ENCODE data around the gene TM4SF5. TPM values are rescaled to one million over a fixed set of nuclear protein-coding genes. Genes with fewer than 3 reads are reported as not detected.
A peak's percentile ranks its signal among the peaks of the same experiment; 100 is the strongest.

The TM4SF5 gene
- total and polyA plus RNA-seq, 10 of the 15 experiments (the other 5 are each of a cell fraction or from before 2014, with no cell fraction given), result 0.40 TPM; not detected in 9

DNA sequence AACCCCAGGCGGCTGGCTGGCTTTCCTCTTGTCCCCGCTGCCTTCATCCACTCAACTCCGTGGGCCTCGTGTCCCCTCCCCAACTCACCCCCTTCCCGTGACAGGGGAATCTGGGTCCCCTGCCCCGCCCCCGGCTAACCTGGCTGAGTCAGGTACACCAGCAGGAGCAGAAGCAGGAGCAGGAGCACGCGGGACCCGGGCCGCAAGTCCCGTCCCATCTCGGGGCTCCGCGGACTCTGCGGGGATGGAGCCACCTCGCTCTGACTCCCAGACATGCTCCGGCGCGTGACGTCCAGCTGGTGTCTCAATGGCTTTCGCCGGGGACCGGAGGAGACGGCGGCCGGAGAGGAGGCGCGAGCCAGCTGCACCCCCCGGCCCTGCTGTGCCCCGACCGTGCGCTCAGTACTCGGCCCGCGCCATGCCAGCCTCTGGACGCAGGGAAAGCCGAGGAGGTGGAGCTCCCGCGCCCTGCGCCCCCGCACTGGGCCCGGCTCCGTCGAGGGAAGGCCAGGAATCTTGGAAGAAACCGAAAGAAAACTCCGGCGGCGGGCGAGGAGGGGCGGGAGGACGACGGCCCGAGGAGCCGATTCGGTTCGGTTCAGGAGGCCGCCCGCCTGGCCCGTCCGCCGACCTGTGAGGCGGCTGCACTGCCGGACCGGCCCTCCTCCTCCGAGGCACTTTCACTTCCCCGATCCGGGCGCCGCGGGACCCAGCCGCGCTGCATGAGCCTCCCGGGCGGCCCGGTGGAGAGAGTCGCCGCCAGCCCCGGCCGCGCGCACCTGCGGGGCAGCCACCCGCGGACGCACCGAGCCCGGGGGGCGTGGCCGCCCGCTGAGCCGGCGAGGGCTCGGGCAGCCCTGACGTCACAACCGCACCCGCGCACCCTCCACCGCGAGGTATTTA, 32.3 kb upstream of the TM4SF5 start, which contains the start of the genes CXCL16 and ZMYND15 (continued):
- TF ChIP-seq WRNIP1 (IDR thresholded peaks at IDR 0.05; ENCODE audit: borderline replicate concordance, low read depth, low read length) (no peak), MXI1 (IDR thresholded peaks at IDR 0.05; ENCODE audit: low read depth, low read length) (no peak), IKZF1 (conservative IDR thresholded peaks at IDR 0.05) (peak; percentile 81), EGR1 (IDR thresholded peaks at IDR 0.05; ENCODE audit: borderline replicate concordance in 1 of 2, low read depth in 2 of 2, low read length in 2 of 2) (peak in 1 of 2 experiments; percentile 49; a peak in 1 of 3 replicates), IKZF2 (IDR thresholded peaks at IDR 0.05) (no peak), LARP7 (IDR thresholded peaks at IDR 0.05) (peak; percentile 63; the same call in 1 of the 2 replicates), BHLHE40 (IDR thresholded peaks at IDR 0.05; ENCODE audit: borderline replicate concordance in 1 of 2, low read depth in 2 of 2, low read length in 1 of 2) (peak in 1 of 2 experiments; percentile 43; a peak in 2 of 4 replicates), EP300 (IDR thresholded peaks at IDR 0.05; ENCODE audit: borderline replicate concordance in 1 of 2, control insufficient read depth in 1 of 2, low read depth in 2 of 2, low read length in 2 of 2) (no peak), TCF3 (IDR thresholded peaks at IDR 0.05; ENCODE audit: borderline replicate concordance, insufficient read depth, low read depth, low read length) (0 out of 2 replicates have a peak, but pooled peaks have one; percentile 14), SPI1 (IDR thresholded peaks at IDR 0.05; ENCODE audit: borderline replicate concordance, insufficient read depth, low read depth, low read length) (peak; percentile 69), DPF2 (IDR thresholded peaks at IDR 0.05) (peak; percentile 80), CHD2 (IDR thresholded peaks at IDR 0.05; ENCODE audit: borderline replicate concordance, low read depth, low read length) (no peak)
- TF ChIP-seq, protein P1, sequence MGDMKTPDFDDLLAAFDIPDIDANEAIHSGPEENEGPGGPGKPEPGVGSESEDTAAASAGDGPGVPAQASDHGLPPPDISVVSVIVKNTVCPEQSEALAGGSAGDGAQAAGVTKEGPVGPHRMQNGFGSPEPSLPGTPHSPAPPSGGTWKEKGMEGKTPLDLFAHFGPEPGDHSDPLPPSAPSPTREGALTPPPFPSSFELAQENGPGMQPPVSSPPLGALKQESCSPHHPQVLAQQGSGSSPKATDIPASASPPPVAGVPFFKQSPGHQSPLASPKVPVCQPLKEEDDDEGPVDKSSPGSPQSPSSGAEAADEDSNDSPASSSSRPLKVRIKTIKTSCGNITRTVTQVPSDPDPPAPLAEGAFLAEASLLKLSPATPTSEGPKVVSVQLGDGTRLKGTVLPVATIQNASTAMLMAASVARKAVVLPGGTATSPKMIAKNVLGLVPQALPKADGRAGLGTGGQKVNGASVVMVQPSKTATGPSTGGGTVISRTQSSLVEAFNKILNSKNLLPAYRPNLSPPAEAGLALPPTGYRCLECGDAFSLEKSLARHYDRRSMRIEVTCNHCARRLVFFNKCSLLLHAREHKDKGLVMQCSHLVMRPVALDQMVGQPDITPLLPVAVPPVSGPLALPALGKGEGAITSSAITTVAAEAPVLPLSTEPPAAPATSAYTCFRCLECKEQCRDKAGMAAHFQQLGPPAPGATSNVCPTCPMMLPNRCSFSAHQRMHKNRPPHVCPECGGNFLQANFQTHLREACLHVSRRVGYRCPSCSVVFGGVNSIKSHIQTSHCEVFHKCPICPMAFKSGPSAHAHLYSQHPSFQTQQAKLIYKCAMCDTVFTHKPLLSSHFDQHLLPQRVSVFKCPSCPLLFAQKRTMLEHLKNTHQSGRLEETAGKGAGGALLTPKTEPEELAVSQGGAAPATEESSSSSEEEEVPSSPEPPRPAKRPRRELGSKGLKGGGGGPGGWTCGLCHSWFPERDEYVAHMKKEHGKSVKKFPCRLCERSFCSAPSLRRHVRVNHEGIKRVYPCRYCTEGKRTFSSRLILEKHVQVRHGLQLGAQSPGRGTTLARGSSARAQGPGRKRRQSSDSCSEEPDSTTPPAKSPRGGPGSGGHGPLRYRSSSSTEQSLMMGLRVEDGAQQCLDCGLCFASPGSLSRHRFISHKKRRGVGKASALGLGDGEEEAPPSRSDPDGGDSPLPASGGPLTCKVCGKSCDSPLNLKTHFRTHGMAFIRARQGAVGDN (IDR thresholded peaks at IDR 0.05), result no peak
- TF ChIP-seq, protein P2, sequence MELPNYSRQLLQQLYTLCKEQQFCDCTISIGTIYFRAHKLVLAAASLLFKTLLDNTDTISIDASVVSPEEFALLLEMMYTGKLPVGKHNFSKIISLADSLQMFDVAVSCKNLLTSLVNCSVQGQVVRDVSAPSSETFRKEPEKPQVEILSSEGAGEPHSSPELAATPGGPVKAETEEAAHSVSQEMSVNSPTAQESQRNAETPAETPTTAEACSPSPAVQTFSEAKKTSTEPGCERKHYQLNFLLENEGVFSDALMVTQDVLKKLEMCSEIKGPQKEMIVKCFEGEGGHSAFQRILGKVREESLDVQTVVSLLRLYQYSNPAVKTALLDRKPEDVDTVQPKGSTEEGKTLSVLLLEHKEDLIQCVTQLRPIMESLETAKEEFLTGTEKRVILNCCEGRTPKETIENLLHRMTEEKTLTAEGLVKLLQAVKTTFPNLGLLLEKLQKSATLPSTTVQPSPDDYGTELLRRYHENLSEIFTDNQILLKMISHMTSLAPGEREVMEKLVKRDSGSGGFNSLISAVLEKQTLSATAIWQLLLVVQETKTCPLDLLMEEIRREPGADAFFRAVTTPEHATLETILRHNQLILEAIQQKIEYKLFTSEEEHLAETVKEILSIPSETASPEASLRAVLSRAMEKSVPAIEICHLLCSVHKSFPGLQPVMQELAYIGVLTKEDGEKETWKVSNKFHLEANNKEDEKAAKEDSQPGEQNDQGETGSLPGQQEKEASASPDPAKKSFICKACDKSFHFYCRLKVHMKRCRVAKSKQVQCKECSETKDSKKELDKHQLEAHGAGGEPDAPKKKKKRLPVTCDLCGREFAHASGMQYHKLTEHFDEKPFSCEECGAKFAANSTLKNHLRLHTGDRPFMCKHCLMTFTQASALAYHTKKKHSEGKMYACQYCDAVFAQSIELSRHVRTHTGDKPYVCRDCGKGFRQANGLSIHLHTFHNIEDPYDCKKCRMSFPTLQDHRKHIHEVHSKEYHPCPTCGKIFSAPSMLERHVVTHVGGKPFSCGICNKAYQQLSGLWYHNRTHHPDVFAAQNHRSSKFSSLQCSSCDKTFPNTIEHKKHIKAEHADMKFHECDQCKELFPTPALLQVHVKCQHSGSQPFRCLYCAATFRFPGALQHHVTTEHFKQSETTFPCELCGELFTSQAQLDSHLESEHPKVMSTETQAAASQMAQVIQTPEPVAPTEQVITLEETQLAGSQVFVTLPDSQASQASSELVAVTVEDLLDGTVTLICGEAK (IDR thresholded peaks at IDR 0.05; ENCODE audit: borderline replicate concordance), result no peak
- TF ChIP-seq, protein P3, sequence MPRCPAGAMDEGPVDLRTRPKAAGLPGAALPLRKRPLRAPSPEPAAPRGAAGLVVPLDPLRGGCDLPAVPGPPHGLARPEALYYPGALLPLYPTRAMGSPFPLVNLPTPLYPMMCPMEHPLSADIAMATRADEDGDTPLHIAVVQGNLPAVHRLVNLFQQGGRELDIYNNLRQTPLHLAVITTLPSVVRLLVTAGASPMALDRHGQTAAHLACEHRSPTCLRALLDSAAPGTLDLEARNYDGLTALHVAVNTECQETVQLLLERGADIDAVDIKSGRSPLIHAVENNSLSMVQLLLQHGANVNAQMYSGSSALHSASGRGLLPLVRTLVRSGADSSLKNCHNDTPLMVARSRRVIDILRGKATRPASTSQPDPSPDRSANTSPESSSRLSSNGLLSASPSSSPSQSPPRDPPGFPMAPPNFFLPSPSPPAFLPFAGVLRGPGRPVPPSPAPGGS (IDR thresholded peaks at IDR 0.05; ENCODE audit: borderline replicate concordance, insufficient read depth, low read depth, low read length, poor library complexity, severe bottlenecking), result no peak
- TF ChIP-seq, protein P4, sequence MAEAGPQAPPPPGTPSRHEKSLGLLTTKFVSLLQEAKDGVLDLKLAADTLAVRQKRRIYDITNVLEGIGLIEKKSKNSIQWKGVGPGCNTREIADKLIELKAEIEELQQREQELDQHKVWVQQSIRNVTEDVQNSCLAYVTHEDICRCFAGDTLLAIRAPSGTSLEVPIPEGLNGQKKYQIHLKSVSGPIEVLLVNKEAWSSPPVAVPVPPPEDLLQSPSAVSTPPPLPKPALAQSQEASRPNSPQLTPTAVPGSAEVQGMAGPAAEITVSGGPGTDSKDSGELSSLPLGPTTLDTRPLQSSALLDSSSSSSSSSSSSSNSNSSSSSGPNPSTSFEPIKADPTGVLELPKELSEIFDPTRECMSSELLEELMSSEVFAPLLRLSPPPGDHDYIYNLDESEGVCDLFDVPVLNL (IDR thresholded peaks at IDR 0.05; ENCODE audit: low read depth, low read length), result no peak

Data from GM12878 (cell line).